SU-DHL-6 (cell line): ENCODE measurements around the gene PIP5K1B.

Source experiments
- H2AFZ ChIP-seq: fragments of 200-600 bp; sonication (generic); 2 replicates; pipeline ENCODE4 v1.6.1; 2014; ENCODE audit warnings: low read depth, mild to moderate bottlenecking, moderate library complexity, mixed read lengths, antibody characterized with exemption, low read length; ENCODE audit not compliant: severe bottlenecking
- H3F3A ChIP-seq: fragments of 200-600 bp; shearing (Covaris generic); 2 replicates; pipeline ENCODE4 v1.6.0; 2016; ENCODE audit warnings: antibody characterized with exemption, mild to moderate bottlenecking; ENCODE audit not compliant: insufficient read depth
- H3K27ac ChIP-seq: fragments of 200-600 bp; sonication (generic); 2 replicates; pipeline ENCODE4 v1.5.1; 2016; ENCODE audit warnings: low read depth, mild to moderate bottlenecking, low read length, moderate library complexity, mixed read lengths
- H3K27me3 ChIP-seq: fragments of 200-600 bp; sonication (generic), shearing (Covaris generic); 2 replicates; pipeline ENCODE4 v1.6.0; 2014; ENCODE audit warnings: mild to moderate bottlenecking, low read length
- H3K36me3 ChIP-seq: fragments of 200-600 bp; sonication (generic); 2 replicates; pipeline ENCODE4 v1.6.1; 2014; ENCODE audit warnings: mild to moderate bottlenecking, low read length, mixed read lengths
- H3K4me2 ChIP-seq: fragments of 300-600, 200-600 bp; shearing (Covaris generic), sonication (generic); 2 replicates; pipeline ENCODE4 v1.6.0; 2014; ENCODE audit warnings: low read length, low read depth, mild to moderate bottlenecking; ENCODE audit not compliant: poor library complexity, severe bottlenecking
- H3K4me3 ChIP-seq: fragments of 200-600 bp; sonication (generic); 2 replicates; pipeline ENCODE4 v1.5.1; 2014; ENCODE audit warnings: antibody characterized with exemption, low read length, mild to moderate bottlenecking, mixed read lengths; ENCODE audit not compliant: insufficient read depth, poor library complexity, severe bottlenecking
- H3K79me2 ChIP-seq: fragments of 200-600 bp; sonication (generic); 2 replicates; pipeline ENCODE4 v1.6.1; 2014; ENCODE audit warnings: mild to moderate bottlenecking, low read length, moderate library complexity; ENCODE audit not compliant: insufficient read depth
- H3K9ac ChIP-seq: fragments of 200-600 bp; sonication (generic); 2 replicates; pipeline ENCODE4 v1.7.0; 2014; ENCODE audit warnings: mild to moderate bottlenecking, low read length
- H3K9me2 ChIP-seq: fragments of 200-600 bp; sonication (generic); replicated peaks from 2 replicates; pipeline ENCODE4 v1.6.1; 2014; ENCODE audit warnings: low read length; ENCODE audit not compliant: insufficient read depth
- H3K9me3 ChIP-seq: fragments of 200-600 bp; sonication (generic); 2 replicates; pipeline ENCODE4 v1.6.1; 2014; ENCODE audit warnings: low read length, mixed read lengths; ENCODE audit not compliant: insufficient read depth
- H4K20me1 ChIP-seq: fragments of 200-600 bp; sonication (generic); 2 replicates; pipeline ENCODE4 v1.6.1; 2014; ENCODE audit warnings: low read depth, mild to moderate bottlenecking, antibody characterized with exemption, low read length, moderate library complexity, mixed read lengths
- EZH2phosphoT487 ChIP-seq: fragments of 200-600 bp; sonication (generic), shearing (Covaris generic); conservative IDR thresholded peaks from 2 replicates; pipeline ENCODE4 v1.6.1; 2018; ENCODE audit warnings: mild to moderate bottlenecking, antibody characterized with exemption, low read length, moderate library complexity, mixed read lengths
- TF ChIP-seq, protein P1 (sequence below): fragments of 200-600 bp; sonication (generic); IDR thresholded peaks from one replicate; pipeline ENCODE4 v1.5.1; 2017; ENCODE audit warnings: antibody characterized with exemption, mild to moderate bottlenecking, low read length, moderate library complexity; ENCODE audit not compliant: insufficient read depth, poor library complexity, severe bottlenecking

PIP5K1B gene

DNA sequence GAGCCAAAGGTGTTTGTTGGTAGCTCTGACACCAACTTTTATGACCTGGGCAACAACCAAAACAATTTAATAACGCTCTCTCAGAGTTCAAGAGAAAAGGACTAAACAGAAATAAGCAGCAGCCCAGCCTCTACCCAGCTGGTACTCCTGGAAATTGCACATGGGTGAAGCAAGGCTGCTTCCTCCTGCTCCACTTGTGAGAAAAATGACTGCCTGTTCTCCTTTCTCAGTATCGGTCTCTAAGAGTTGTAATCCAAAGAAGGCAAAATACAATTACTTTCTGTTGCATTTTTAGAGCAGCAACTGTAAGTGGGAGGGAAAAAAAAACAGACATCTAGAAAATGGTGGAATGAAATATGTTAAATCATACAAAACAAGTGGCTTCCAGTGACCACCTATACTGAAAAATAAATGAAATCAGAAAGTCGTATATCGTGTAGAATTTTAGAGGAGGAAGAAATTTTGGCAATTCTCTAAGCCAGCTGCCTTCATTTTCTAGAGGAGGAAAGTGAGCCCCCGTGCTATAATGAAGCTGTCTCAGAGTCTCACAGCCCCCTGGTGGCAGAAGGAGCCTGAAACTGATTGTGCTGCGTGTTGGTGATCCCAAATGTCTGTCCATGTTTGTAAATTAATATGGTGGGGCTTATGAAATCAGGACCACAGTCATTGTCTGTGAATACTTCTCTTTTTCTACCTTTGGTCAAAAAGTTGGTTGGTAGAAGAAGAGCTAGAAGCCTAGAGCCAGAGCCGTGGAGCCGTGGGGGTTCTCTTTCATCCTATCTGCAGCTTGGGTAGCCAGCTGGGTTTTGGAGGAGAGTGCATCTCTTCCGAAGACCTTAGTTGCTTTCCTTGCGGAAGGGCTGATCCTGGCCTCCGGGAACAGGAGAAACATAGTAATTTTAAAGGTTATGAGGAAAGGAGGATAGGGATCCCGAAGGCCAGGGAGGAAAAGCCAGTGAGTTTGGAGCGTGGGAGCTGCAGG lies 139.9 kb downstream of the PIP5K1B start:
- TF ChIP-seq EZH2phosphoT487, result no peak
- TF ChIP-seq, protein P1, sequence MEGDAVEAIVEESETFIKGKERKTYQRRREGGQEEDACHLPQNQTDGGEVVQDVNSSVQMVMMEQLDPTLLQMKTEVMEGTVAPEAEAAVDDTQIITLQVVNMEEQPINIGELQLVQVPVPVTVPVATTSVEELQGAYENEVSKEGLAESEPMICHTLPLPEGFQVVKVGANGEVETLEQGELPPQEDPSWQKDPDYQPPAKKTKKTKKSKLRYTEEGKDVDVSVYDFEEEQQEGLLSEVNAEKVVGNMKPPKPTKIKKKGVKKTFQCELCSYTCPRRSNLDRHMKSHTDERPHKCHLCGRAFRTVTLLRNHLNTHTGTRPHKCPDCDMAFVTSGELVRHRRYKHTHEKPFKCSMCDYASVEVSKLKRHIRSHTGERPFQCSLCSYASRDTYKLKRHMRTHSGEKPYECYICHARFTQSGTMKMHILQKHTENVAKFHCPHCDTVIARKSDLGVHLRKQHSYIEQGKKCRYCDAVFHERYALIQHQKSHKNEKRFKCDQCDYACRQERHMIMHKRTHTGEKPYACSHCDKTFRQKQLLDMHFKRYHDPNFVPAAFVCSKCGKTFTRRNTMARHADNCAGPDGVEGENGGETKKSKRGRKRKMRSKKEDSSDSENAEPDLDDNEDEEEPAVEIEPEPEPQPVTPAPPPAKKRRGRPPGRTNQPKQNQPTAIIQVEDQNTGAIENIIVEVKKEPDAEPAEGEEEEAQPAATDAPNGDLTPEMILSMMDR, result no peak
- Histone ChIP-seq H2AFZ (no peak overlapping the region), H3K4me2 (no peak overlapping the region), H3K9me2 (no peaks in the 10 kb centered on the region), H3K36me3 (no peaks in the 10 kb centered on the region), H3K79me2 (no peaks in the 10 kb centered on the region), H3K27ac (no peak overlapping the region), H3K4me3 (no peak overlapping the region), H3K9ac (no peak overlapping the region), H4K20me1 (no peaks in the 10 kb centered on the region), H3K9me3 (no peaks in the 10 kb centered on the region), H3F3A (no peaks in the 10 kb centered on the region), H3K27me3 (no peaks in the 10 kb centered on the region)

DNA sequence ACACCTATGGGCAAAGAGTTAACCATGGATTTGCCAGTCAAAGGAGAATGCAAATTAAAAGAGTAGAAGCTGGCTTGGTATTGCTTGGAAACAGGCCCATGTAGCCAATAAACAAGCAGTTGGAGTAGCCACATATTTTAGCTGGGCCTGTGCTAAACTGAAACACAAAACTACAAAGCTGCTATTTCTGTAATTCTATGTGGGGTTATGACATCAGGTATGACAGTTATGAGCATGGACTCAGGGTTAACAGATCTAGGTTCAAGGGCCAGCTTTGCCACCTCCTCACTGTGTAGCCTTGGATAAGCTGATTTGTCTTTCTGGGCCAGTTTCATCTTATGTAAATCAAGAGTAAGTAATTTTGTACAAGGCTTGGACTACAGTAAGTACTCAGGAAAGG lies 142.7 kb downstream of the PIP5K1B start:
- H3K9me2 ChIP-seq, result no peaks in the 10 kb centered on the region
- H3F3A ChIP-seq, result no peaks in the 10 kb centered on the region
- H4K20me1 ChIP-seq, result no peaks in the 10 kb centered on the region
- no peak overlapping the region for H3K4me2 ChIP-seq
- H3K27me3 ChIP-seq, result no peaks in the 10 kb centered on the region
- no peaks in the 10 kb centered on the region for H3K79me2 ChIP-seq
- H3K4me3 ChIP-seq, result no peak overlapping the region
- no peak overlapping the region for H2AFZ ChIP-seq
- H3K27ac ChIP-seq, result no peak overlapping the region
- TF ChIP-seq EZH2phosphoT487, result no peak
- TF ChIP-seq, protein P1, result no peak
- no peaks in the 10 kb centered on the region for H3K9me3 ChIP-seq
- no peak overlapping the region for H3K9ac ChIP-seq
- no peaks in the 10 kb centered on the region for H3K36me3 ChIP-seq

DNA sequence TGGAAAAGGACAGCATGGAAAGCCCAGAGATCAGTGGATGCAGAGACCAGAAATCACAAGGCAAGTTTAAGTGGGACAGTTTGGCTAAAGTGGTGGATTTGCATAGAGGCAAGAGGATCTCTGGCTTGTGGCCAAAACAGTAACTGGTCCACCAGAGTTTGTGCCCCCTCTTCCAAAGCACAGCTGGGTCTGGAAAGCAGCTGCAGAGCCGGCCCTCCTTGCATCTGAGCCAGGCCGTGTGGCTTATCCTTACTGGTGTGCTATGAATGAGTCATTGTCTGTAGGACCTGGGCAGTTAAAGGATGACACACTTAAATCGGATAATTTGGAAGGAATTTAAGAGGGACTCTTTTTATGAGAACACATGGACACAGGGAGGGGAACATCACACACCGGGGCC lies 146.6 kb downstream of the PIP5K1B start:
- Histone ChIP-seq H3K4me3 (no peak overlapping the region), H4K20me1 (no peaks in the 10 kb centered on the region), H3K36me3 (no peaks in the 10 kb centered on the region), H3K9ac (no peak overlapping the region), H3F3A (no peaks in the 10 kb centered on the region), H3K4me2 (no peak overlapping the region), H2AFZ (no peak overlapping the region), H3K27me3 (no peaks in the 10 kb centered on the region), H3K9me3 (no peaks in the 10 kb centered on the region), H3K27ac (no peak overlapping the region), H3K9me2 (no peaks in the 10 kb centered on the region), H3K79me2 (no peaks in the 10 kb centered on the region)
- TF ChIP-seq, protein P1, result no peak
- TF ChIP-seq EZH2phosphoT487, result no peak
